M059J (cell line): Measurements from ENCODE around the gene METAP1. TPM values are rescaled to one million over a fixed set of nuclear protein-coding genes. Genes with fewer than 3 reads are reported as not detected.
"Not testable (repeated sequence)": the region's sequence is repeated elsewhere in the genome, so short reads cannot be mapped to it uniquely, and the experiment has no call there.

Experiments
- DNase-seq: peaks from one replicate; pipeline ENCODE4 v3.0.0-alpha.2; 2012; ENCODE audit warnings: low read depth
- total RNA-seq: library from RNA; depleted of rRNA; stranded (reverse); fragments of >200 nt; shearing (Covaris generic); gene quantifications from 2 replicates; pipeline ENCODE4 v1.2.3, GENCODE V29; 2014

METAP1 gene
- total RNA-seq, 1 experiment from 2014 or later, result 55.8 TPM

DNA sequence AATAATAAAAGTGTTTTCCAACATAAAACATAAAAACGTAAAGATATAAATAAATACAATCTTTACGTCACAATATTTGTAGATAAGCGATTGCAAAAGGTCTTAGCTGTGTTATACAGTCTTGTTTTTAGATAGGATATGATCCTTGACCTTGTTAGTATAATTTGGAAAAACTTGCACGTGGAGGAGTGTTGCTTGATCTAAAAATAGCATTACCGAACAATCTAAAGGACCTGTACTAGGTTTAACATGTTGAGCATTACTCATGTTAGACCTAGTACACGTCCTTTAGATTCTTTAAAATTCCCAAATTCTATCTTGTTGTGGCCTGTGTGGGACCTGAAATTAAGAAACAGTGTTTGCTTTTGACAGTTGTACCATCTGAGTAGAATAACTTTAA lies 1.6 kb downstream of the METAP1 start:
- no peak for DNase-seq

DNA sequence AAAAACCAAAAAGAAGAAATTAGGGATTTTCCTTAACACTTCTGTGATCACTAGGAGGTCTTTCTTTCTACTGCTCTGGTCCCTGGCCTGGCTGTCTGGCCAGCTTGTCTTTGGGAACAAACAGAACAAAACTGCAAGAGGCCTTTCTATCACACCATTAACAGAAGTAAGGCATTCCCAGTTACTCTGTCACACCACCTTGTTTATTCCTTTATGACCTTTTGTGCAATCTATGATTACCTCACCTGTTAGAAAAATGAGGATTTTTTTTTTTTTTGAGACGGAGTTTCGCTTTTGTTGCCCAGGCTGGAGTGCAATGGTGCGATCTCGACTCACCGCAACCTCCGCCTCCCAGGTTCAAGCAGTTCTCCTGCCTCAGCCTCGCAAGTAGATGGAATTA lies 3.0 kb downstream of the METAP1 start:
- DNase-seq, result no peak

DNA sequence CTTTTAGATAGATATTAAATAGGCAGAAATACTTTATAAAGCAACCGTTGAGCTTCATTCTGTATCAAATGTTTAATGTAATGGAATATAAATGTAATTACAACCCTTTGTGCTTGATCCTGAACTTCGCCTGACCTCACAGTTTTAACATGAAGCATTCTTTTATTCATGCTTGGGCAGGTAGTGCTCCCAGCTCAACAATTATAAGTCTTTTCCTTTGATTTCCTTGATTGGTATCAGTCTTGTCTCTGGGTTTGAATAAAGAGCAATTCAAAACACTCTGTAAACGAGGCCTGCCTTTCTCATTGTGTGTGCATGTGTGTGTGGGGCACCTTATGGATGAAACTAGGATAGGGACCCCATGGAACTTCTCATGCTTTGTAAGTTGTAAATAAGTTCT lies 6.8 kb downstream of the METAP1 start:
- no peak for DNase-seq

- no peak for DNase-seq
These were observed 12.5 kb downstream of the METAP1 start for GRCh38 chr4:99008051-99008450.

- DNase-seq, result no peak
These were observed 16.4 kb downstream of the METAP1 start for GRCh38 chr4:99011910-99012309.

GRCh38 chr4:99013402-99013843 lies 17.9 kb downstream of the METAP1 start:
- no peak for DNase-seq

- DNase-seq, result no peak
These were observed 18.5 kb downstream of the METAP1 start for GRCh38 chr4:99013884-99014523.

DNA sequence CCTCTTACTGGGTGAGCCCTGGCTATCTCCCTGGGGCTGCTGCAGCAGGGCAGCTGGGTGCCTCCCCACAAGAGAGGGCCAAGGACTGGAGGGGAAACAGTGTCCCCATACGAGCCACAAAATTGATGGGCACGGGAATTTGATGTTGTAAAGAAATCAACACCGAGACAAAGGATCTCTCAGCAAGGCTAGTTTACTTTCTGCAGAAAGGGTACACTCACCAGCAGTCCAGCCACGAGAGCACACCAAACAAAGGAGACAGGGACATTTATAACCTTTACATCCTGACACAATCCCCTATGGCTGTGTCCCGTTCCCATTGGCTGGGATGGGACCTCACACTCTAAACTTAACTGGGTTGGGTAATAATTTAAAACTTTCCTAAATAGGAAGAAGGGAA lies 25.9 kb downstream of the METAP1 start:
- no peak for DNase-seq

DNA sequence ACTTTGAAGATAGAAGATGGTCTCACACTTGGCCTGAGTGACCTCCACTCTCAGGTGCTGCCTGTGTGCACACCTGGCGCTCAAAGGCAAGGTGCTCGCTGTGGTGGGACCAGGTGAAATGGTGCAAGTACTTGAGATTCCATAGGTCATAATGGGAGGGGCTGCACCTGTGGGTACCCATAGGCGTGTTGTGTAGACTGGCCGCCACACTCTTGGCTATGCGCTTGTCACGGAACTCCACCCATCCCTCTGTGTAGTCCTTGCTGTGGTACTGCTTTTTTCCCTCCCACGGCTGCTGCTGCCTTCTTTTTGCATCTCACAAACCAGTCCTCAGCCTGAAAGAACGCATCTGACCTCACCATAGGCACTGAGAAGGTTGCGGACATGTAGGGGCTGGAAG lies 27.0 kb downstream of the METAP1 start:
- no peak for DNase-seq

GRCh38 chr4:99023800-99024251 lies 28.3 kb downstream of the METAP1 start:
- DNase-seq, result not testable (repeated sequence)

DNA sequence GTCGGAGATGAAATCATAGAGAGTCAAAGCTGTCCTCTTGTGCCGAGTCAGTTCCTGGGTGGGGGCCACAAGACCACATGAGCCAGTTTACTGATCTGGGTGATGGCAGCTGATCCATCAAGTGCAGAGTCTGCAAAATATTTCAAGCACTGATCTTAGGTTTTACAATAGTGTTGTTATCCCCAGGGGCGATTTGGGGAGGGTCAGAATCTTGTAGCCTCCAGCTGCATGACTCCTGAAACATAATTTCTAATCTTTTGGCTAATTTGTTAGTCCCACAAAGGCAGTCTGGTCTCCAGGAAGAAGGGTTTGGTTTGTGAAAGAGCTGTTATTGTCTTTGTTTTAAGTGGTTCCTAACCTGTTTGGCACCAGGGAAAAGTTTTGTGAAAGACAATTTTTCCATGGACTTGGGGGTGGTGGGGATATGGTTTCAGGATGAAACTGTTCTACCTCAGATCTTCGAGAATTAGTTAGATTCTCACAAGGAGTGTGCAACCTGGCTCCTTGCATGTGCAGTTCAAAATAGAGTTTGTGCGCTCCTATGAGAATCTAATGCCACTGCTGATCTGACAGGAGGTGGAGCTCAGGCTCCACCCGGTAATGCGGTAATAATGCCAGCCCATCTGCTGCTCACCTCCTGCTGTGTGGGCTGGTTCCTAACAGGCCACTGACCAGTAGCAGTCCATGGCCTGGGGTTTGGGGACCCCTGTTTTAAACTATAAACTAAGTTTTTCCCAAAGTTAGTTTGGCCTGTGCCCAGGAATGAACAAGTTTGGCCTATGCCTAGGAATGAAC lies 29.2 kb downstream of the METAP1 start:
- DNase-seq, result no peak

DNA sequence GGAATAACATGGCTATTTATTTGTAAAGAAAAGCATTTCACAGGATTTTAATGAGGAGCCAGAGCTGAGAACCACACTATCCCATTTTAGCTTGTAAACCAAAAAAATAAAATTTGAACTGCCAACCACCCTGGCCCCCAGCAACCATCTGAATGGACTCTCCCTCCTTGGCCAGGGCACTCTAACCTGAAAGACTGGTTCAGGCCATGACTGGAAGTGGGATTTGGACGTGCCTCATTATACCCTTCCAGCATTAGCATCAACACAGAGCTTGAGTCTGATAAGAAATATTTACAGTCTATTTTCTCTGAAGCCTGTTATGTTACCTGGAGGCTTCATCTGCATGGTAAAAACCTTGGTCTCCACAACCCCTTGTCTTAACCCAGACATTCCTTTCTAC lies 30.0 kb downstream of the METAP1 start:
- DNase-seq, result no peak

- no peak for DNase-seq
These were observed 31.8 kb downstream of the METAP1 start for GRCh38 chr4:99027304-99027703.

GRCh38 chr4:99028187-99028586 lies 32.7 kb downstream of the METAP1 start:
- peak; percentile 57 for DNase-seq

GRCh38 chr4:99029018-99029735 lies 33.7 kb downstream of the METAP1 start:
- DNase-seq, result peak; percentile 3

- DNase-seq, result peak; percentile 27
These were observed 34.3 kb downstream of the METAP1 start for GRCh38 chr4:99029852-99030251.

DNA sequence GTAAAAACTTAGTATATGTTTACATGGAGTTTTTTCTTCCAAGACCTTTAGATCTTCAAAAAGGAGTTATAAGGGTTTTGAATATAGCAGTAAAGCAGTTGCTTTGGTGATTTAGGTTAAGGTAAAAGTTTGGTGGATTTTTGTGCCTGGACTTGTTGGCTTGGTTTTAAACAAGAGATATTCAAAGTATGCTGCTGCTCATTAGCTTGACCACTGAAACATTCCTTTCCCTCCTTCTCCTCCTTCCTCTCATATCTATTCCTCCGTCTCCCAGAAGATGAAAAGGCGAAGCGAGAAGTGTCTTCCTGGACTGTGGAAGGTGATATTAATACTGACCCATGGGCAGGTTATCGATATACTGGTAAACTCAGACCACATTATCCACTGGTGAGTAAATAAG lies 38.4 kb downstream of the METAP1 start:
- no peak for DNase-seq

GRCh38 chr4:99038213-99038612 lies 42.7 kb downstream of the METAP1 start:
- DNase-seq, result no peak

DNA sequence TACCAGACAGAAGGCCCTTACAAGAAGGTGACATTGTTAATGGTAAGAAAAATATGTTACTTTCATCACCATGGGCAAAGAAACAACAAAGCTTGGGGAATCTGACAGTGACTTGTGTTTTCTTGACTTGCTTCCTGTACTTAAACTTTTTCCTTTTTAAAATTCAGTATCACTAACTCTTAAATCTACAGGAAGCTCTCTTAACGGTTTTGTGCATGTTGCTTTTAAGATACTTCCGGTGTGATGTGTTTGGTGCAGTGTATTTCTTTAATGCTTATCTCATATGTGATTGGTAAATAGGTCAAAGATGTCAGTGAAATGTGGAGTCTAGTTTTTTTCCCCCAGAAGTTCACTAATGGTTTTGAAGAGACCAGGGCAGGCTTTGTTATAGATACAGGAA lies 47.8 kb downstream of the METAP1 start:
- no peak for DNase-seq

- no peak for DNase-seq
These were observed 52.2 kb downstream of the METAP1 start for GRCh38 chr4:99047710-99048109.

- no peak for DNase-seq
These were observed 57.4 kb downstream of the METAP1 start for GRCh38 chr4:99052902-99053301.

DNA sequence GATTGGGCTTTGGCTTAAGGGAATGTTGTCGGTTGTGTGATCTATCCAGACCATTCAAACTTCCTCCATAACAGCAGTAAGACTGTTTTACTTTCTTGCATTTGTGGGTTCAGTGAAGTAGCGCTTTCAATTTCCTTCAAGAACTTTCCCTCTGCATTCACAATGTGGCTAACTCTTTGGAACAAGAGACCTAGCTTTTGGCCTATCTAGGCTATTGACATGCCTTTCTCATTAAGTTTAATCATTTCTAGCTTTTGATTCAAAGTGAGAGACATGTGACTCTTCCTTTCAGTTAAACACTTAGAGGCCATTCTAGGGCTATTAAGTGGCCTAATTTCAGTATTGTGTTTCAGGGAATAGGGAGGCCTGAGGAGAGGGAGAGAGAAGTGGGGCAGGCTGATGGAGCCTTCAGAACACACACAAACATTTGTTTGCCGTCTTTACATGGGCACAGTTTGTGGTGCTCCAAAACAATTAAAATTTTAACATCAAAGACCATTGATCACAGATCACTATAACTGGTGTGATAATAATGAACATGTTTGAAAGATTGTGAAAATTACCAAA lies 59.0 kb downstream of the METAP1 start:
- no peak for DNase-seq
